Suppressor macrophage (primary cell): ENCODE measurements around the gene C2CD4A.

ENCODE experiments used
- DNase-seq, 4 experiments: peaks; one replicate each; pipeline ENCODE4 v3.0.0-alpha.2; 2020 to 2022

The C2CD4A gene

GRCh38 chr15:62104401-62104800 lies 37.6 kb downstream of the C2CD4A start:
- no peak for DNase-seq

- no peak for DNase-seq
These were observed 38.1 kb downstream of the C2CD4A start for GRCh38 chr15:62104846-62105245.

GRCh38 chr15:62105266-62105665 lies 38.5 kb downstream of the C2CD4A start:
- no peak for DNase-seq

GRCh38 chr15:62106096-62106495 lies 39.3 kb downstream of the C2CD4A start:
- DNase-seq, result no peak

GRCh38 chr15:62107571-62108121 lies 40.9 kb downstream of the C2CD4A start:
- DNase-seq, result no peak

GRCh38 chr15:62108411-62108810 lies 41.6 kb downstream of the C2CD4A start:
- DNase-seq, result no peak

- no peak for DNase-seq
These were observed 42.7 kb downstream of the C2CD4A start for GRCh38 chr15:62109437-62109836.

- DNase-seq, result no peak
These were observed 43.4 kb downstream of the C2CD4A start for GRCh38 chr15:62109982-62110851.

GRCh38 chr15:62112081-62112480 lies 45.3 kb downstream of the C2CD4A start:
- no peak for DNase-seq

GRCh38 chr15:62112616-62113593 lies 46.1 kb downstream of the C2CD4A start:
- no peak for DNase-seq

- no peak for DNase-seq
These were observed 49.1 kb downstream of the C2CD4A start for GRCh38 chr15:62115847-62116246.

GRCh38 chr15:62118520-62119226 lies 51.9 kb downstream of the C2CD4A start:
- peak; percentile 50 to 76 (median 59) for DNase-seq

GRCh38 chr15:62119227-62119864 lies 52.6 kb downstream of the C2CD4A start:
- DNase-seq, result peak; percentile 63 to 90 (median 77)

- DNase-seq, result no peak
These were observed 53.1 kb downstream of the C2CD4A start for GRCh38 chr15:62119874-62120273.
